ENCODE measurements around the gene CHIC2. TPM values are rescaled to one million over a fixed set of nuclear protein-coding genes. Genes with fewer than 3 reads are reported as not detected.

CHIC2 gene
- total and polyA plus RNA-seq, 2 of the 8 experiments (the other 6 are each of a cell fraction or from before 2014, with no cell fraction given): 4.5 to 10.9 TPM

GRCh38 chr4:54089875-54090274, 25.5 kb upstream of the CHIC2 start (continued):
- TF ChIP-seq CHD7 (IDR thresholded peaks at IDR 0.05; ENCODE audit: insufficient replicate concordance, low read length): no peak
- no peak for TF ChIP-seq NRF1 (IDR thresholded peaks at IDR 0.05; ENCODE audit: low read depth, low read length)
- TF ChIP-seq SAP30 (IDR thresholded peaks at IDR 0.05; ENCODE audit: insufficient read depth, insufficient replicate concordance, low read length): no peak
- TF ChIP-seq POU5F1 (IDR thresholded peaks at IDR 0.05; ENCODE audit: low read depth, low read length): no peak

All from H1 (cell line).